NCI-H2107 (cell line): ENCODE results near the gene SRD5A1.

Source experiments
- DNase-seq: peaks from one replicate; lab custom pipeline; 2025; lab: John Stamatoyannopoulos, UW

The SRD5A1 gene

DNA sequence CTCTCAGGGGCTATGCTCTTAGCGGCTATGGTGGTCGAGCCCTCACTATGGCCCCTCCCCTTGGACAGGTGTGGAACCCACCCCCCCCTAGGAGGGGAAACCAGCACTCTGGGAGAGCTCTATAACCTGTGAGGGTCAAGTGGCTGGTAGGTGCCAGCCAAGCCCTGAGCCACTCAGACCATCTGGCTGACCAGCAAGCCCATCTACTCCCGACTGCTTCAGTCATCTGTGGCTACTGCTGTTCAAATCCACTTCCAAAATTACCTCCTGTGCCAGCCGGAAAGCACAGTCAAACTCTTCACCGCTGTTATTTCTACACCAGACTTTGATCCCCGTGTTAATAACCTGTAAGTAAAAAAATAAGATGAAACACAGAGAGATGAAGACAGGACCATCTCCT, 28.9 kb upstream of the SRD5A1 start:
- no peak for DNase-seq

DNA sequence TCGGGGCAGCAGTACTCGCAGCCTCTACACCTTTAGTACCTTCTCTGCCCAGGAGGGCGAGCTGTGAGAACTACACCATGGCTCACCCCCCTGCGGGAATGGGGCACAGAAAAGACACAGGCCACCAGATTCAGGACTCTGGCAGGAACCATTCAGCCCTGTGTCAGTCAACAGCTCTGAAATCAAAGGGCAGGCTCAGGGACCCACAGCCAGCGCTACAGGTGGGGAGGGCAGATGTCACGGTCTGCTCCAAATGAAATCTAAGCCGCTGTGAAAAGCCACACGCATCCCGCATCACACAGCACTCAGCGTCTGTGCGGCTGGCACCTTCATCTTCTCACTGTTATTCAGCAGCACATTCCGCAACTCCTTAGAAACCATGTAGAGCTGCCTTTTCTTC, 28.3 kb upstream of the SRD5A1 start:
- DNase-seq: no peak

DNA sequence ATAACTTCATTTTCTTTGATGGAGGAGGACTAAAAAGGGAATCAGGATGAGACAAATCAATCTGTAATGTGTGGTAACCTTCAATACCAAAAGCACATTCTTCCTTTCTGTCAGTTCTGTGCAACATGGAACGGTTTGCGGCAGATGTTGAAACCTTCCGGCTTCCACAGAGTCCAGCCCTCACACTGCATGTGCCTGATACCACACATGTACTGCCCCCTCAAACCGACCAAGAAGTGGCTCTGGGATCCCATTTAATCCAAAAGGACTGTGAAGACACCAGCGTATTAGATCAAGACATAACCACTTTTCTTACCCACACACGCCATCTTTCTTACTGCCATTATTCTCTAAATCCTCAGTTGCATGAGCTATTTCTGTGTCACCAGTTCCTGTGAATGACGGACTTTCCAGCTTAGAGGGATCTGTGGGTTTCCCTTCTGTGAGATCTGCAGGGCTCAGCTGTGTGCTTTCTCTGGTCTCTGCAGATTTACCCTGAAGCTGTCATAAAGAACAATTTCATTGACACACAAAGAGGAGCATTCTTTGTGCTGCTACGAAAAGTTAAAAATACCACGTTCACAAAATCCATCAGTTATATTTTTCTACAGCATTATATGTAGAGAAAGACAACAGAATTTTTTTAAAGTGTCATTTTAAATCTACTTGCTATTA, 26.2 kb upstream of the SRD5A1 start:
- DNase-seq: no peak

DNA sequence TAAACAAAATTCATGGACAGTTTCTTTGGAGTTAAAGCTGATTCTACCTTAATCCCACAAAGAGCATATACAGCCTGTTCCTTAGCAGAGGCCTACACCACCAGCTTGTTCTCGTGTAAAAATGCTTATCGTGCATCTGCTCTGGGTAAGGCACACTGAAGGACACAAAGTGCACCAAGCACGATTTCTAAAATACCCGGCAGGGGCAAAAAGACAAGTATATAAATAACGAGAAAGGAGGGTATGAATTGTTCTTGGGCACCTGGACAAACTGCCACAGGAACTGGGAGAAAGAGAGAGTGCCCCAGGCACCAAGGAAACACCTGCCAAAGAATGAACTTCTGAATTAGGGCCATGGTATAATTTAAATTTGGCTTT, 25.7 kb upstream of the SRD5A1 start:
- no peak for DNase-seq

DNA sequence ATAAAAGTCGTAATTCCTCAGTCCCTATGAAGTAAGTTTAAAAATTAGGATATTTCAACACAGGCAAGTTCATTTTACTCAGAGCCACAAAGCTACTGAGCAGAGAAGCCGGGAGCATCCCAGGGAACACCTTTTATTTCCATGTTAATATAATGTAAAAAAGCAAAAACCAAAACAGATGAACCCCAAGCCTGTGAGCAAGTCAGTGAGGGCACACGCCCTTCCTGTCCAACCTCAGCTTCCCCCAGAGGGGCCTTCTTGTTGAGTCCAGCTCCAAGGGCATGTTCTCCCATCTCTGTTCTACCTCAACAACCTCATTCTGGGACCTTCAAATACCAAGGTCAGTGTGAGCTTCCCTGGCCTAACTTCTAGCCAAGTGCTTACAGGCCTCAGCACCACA, 25.2 kb upstream of the SRD5A1 start:
- DNase-seq: no peak

DNA sequence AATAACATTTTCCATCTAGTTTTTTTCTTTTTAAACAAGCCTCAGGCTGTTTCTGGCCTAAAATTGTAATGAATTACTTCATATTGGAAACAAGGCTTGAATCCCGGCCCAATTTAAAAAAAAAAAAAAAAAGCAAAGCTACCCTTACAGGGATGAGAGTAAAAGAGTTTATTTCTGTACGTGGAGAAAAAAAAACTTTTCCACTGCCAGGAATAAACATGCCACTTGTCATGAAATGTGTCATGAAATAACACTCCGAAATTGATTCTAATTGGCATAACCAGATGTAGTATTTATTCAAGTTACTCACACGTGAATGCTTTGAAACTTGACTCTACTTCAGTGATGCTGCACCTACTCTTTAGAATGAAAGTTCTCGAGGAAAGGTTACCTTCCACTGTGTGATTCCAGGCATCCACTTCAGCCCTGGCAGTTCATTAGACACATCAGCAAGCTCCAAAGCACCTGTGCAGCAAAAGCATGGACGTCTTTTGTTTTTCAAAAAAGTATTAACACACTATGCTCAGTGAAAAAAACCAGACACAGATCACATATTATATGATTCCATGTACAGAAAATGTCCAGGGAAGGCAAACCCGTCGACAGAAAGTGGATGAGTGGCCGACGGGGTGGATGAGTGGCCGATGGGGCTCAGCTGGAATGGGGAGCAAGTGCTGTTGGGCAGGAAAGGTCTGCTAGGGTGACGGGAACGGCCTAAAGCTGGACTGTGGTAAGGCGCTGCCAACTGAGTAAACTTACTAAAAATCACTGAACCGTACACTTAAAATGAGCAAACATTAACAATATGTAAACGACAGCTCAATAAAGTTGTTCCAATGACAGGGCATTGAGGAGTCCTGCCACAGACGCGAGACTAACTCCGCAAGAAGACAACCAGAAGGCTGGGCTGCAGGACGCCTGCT, 21.6 kb upstream of the SRD5A1 start:
- peak; percentile 85 for DNase-seq

- DNase-seq: no peak
Observed at GRCh38 chr5:6615034-6615815, 18.0 kb upstream of the SRD5A1 start.

GRCh38 chr5:6616632-6617031, 16.6 kb upstream of the SRD5A1 start:
- no peak for DNase-seq

DNA sequence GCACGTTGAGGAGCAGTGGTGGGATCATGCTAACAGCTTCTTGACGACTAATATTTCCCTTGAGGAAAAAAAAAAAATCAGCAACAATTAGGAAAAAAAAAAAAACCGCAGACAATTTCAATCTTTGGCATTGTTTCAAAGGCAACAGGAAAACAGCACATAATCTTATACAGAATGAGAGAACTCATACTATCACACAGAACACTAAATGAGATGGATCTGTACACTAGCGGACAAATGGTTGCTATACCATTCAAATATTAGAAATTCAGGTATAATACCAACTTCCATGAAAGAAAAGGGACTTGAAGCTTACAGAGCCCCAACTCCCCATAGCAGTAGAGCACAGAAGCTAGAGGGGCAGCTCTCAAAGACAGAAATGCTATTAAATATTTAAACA, 10.0 kb upstream of the SRD5A1 start:
- DNase-seq: no peak

DNA sequence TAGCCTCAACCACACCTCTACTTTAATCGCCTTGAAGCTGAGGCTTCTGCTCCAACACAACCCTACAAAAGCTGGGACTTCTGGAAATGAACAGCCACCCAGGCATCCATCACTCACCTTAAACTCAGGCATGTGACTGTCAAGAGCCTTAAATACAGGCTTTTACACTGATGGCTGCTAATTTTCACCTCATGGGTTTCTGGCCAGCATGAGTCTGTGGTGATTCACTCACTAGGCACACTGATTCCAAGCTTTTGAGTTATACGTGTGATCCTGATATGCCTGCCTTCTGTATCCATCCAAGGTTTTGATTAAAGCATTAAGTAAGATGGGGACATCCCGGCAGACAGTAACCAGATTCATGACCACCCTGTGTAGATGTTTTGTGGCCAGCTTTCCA, 9.3 kb upstream of the SRD5A1 start:
- no peak for DNase-seq

GRCh38 chr5:6626508-6626907, 6.7 kb upstream of the SRD5A1 start:
- DNase-seq: no peak

DNA sequence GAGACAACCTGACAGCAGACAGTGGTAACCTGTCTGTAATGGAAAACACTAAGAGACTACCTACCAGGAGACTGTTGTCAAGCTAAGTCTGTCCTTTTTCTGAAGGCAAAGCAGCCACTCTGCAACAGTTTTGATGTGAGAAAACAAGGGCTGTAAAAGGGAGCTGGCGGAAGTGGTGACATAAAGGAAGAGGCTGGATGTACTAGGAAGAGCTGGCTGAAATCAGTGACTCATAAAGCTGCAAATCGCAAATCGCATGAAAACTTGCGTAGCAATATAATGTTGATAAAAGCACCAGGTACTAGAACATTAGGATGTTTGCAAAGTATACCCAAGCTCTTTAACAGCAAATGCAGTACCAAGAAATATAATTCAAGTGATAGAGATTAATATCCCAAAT, 1.8 kb upstream of the SRD5A1 start:
- DNase-seq: no peak

DNA sequence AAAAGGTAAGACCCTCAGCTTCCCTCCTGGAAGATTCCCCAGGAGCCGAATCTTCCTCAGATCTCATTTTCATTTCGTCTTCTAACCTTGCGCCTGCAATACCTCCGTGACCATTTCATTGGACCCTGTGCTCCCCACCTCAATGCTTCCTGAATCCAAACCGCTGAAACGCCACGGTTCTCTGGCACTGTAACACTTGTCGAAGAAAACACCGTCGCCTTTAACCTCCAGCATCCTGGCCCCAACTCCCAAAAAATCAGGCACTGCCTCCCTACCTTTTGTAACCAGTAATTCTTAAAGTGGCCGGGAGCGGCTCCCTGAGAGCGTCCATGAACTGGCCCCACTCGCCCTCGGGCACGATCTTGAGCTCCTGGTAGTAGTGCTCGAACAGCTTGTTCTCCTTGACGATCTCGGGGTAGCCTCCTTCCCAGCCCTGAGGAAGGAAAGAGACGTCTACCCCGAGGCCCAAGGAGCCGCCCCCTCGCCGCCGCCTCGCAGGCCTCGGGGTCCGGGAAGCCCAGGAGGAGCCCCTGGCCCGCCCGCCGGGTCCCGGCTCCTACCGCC, 834 bp upstream of the SRD5A1 start:
- DNase-seq: peak; percentile 45

- DNase-seq: peak; percentile 10
Observed at GRCh38 chr5:6633469-6634245, 417 bp downstream of the SRD5A1 start.

- peak; percentile 7 for DNase-seq
Observed at GRCh38 chr5:6634306-6634705, 1.1 kb downstream of the SRD5A1 start.

- DNase-seq: no peak
Observed at GRCh38 chr5:6634788-6635430, 1.7 kb downstream of the SRD5A1 start.

DNA sequence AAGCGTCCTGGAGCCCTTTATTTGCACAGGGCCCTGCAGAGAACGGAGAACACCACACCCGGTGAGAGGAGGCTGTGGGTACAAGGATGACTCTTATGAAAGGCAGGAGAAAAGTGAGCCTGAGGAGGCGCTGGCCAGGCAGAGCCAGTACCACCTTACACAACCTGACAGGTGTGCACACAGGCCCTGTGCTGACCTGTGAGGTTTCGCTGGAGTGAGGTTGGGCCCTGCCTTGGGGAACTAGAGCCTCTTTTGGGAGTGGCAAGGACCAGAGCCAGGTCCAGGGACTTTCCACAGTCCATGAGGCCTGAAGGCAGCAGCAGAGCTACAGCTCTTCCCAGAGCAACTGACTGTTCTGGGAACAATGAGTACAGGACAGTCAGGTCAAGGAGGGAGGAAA, 3.1 kb downstream of the SRD5A1 start:
- DNase-seq: no peak

DNA sequence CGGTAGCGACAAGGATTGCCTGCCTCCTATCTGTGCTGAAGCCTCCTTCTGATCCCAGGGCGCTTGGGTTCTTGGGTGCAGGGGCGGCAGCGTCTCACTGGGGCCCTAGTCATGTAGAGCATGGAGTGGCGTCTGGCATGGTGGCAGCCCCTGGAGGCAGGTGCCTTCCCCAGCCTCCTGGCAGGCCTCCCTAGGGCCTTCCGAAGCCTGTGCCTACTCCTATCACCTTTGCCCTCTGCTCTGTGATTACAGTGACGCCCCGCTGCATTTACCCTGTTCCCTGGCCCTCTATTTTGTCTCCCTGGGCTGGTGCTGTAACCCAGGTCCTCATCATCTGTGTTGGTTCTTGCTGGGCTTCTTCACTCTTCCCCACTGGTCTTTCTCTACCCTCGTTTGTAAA, 3.8 kb downstream of the SRD5A1 start:
- no peak for DNase-seq

- DNase-seq: no peak
Observed at GRCh38 chr5:6637590-6637989, 4.3 kb downstream of the SRD5A1 start.

GRCh38 chr5:6638236-6638635, 5.0 kb downstream of the SRD5A1 start:
- no peak for DNase-seq

DNA sequence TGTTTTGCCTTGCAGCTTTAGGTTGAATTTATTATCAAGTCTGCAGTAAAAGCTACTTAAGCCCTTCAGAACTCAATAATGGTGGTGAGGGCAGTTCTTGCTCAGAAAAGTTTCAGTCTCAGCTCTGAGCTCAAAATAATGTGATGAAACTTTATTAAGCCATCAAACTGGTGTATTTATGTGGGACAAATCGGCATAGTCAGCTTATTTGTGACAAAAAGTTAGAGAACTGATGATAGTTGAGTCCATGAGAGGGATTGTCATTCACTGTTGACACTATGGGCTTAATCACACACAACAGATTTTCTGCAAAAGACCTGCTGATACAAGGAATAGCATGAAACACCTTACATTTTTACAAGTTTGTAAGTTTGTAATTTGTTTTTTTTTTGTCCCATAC, 9.4 kb downstream of the SRD5A1 start:
- DNase-seq: no peak
